BLaER1 (cell line): ENCODE data around the gene G6PC1.
"Not testable (repeated sequence)": the region's sequence is repeated elsewhere in the genome, so short reads cannot be mapped to it uniquely, and the experiment has no call there.

Experiments used
- H3K27ac ChIP-seq: shearing (Covaris generic); formaldehyde crosslinking; 2 replicates; pipeline ENCODE4 v1.8.1; 2022
- H3K27me3 ChIP-seq: shearing (Covaris generic); formaldehyde crosslinking; 2 replicates; pipeline ENCODE4 v1.8.1; 2022
- H3K36me3 ChIP-seq: shearing (Covaris generic); formaldehyde crosslinking; 2 replicates; pipeline ENCODE4 v1.8.1; 2022
- H3K4me1 ChIP-seq: shearing (Covaris generic); formaldehyde crosslinking; 2 replicates; pipeline ENCODE4 v1.8.1; 2022
- H3K4me2 ChIP-seq: shearing (Covaris generic); formaldehyde crosslinking; 2 replicates; pipeline ENCODE4 v1.8.1; 2022
- H3K4me3 ChIP-seq: shearing (Covaris generic); formaldehyde crosslinking; 2 replicates; pipeline ENCODE4 v1.8.1; 2022
- H3K9ac ChIP-seq: shearing (Covaris generic); formaldehyde crosslinking; 2 replicates; pipeline ENCODE4 v1.8.1; 2022
- H3K9me3 ChIP-seq: shearing (Covaris generic); formaldehyde crosslinking; 2 replicates; pipeline ENCODE4 v1.8.1; 2022
- H4K20me1 ChIP-seq: shearing (Covaris generic); formaldehyde crosslinking; 2 replicates; pipeline ENCODE4 v1.8.1; 2022
- Cebpa-rat ChIP-seq: shearing (Covaris generic); IDR thresholded peaks from 2 replicates; pipeline ENCODE4 v1.8.1; 2022

Gene G6PC1

DNA sequence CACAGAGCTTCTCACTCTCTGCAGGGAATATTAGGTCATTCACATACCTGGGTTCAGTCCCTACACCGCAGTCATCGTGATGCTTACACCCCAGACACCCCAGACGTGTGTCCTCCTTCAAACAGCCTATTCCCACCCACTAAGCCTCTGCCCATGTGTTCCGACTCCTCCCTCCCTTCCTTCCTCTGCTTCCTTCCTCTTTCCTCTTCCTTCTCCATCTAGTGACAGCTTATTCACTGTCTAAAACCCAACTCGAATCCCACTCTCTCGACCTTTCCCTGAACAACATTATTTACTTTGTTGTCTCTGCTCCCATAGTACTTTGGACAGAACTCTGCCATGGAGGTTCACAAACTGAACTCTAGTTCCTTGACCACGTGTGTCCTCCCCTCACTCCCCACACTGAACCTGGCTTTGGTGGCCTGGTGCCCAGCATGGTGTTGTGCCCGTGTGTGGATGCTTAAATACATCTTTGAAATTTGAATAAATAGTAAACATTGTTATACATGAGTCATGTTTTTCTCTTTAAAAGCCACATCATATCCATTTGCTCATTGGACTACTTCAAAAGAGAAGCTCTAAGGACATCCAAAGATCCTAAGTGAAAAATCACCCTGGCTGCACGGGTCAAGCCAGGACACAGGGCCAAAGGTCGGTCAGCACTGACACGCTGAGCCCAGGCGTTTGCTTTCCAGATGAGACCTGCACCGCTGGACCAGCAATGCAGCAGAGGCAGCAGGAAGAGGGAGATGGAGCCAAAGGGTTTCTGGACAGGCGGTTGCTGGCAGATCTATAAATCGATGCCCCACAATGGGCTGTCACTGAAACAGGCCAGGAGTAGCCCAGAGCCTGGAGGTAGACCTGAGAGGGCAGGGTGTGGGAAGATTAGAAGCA is 14.1 kb upstream of the G6PC1 start:
- Histone ChIP-seq H3K36me3 (no peaks in the 10 kb centered on the region), H3K4me3 (no peak overlapping the region), H3K27me3 (no peaks in the 10 kb centered on the region), H3K9me3 (no peaks in the 10 kb centered on the region), H3K27ac (no peak overlapping the region), H3K4me2 (peak overlapping the region; percentile 71), H4K20me1 (no peaks in the 10 kb centered on the region), H3K9ac (no peak overlapping the region), H3K4me1 (peaks cover 15% of the 10 kb centered on the region)
- TF ChIP-seq Cebpa-rat, result no peak

GRCh38 chr17:42889809-42890208 is 10.8 kb upstream of the G6PC1 start:
- H3K4me2 ChIP-seq, result no peak overlapping the region
- H3K9me3 ChIP-seq, result no peaks in the 10 kb centered on the region
- no peaks in the 10 kb centered on the region for H4K20me1 ChIP-seq
- no peak overlapping the region for H3K4me3 ChIP-seq
- no peak for TF ChIP-seq Cebpa-rat
- no peak overlapping the region for H3K27ac ChIP-seq
- peaks cover 28% of the 10 kb centered on the region for H3K4me1 ChIP-seq
- no peak overlapping the region for H3K9ac ChIP-seq
- H3K36me3 ChIP-seq, result no peaks in the 10 kb centered on the region
- no peaks in the 10 kb centered on the region for H3K27me3 ChIP-seq

DNA sequence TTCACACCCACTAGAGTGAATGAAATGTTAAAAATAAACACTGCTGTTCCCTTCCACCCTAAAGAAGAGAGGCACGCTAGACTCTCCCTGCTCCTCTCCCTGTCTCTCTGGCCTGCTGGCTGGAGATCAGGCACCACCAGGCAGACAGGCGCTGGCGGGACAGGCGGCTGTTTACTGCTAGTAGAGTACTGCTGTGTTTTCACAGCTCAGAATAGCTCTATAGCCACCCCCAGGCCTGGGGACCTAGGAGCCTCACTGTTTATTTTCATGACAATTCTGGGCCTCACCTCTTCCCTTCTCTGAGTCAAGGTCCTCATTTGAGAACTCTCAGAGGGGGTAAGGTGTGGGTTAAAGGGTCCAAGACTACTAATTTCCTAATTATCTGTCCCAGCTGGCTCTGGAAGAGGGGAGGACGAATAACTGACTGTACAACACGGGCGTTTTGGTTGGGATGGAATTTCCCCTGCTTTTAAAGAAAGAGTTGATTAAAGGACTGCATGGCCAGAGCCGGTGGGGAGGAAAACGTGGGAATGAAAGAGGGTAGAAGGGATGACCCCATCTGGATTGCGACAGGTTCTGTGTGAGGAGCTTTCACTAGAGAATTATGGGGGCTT is 9.0 kb upstream of the G6PC1 start:
- Histone ChIP-seq H4K20me1 (no peaks in the 10 kb centered on the region), H3K9me3 (no peaks in the 10 kb centered on the region), H3K36me3 (no peaks in the 10 kb centered on the region), H3K4me3 (no peak overlapping the region), H3K27ac (no peak overlapping the region), H3K4me2 (no peak overlapping the region), H3K4me1 (peaks cover 17% of the 10 kb centered on the region), H3K27me3 (no peaks in the 10 kb centered on the region), H3K9ac (no peak overlapping the region)
- no peak for TF ChIP-seq Cebpa-rat

DNA sequence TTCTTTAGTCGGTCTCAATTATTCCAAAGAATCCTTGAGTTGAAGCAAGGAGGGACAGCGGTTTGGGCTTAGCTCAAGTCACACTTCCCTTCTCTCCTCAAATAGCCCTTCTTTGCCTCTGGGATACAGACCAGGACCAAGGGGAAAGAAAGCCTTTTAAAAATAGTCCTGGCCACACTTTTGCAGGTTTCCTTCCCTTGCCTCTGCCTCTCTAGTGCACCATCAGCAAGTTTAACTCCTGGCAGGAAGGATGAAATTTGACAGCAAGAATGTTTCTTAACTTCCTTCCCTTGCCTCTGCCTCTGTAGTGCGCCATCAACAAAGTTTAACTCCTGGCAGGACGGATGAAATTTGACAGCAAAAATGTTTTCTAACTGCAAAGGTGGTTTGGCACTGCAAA is 7.2 kb upstream of the G6PC1 start:
- no peaks in the 10 kb centered on the region for H4K20me1 ChIP-seq
- H3K4me1 ChIP-seq, result peaks cover 13% of the 10 kb centered on the region
- no peak overlapping the region for H3K9ac ChIP-seq
- H3K27ac ChIP-seq, result no peak overlapping the region
- H3K4me2 ChIP-seq, result peak overlapping the region; percentile 70
- H3K27me3 ChIP-seq, result no peaks in the 10 kb centered on the region
- H3K36me3 ChIP-seq, result no peaks in the 10 kb centered on the region
- no peak for TF ChIP-seq Cebpa-rat
- H3K4me3 ChIP-seq, result no peak overlapping the region
- no peaks in the 10 kb centered on the region for H3K9me3 ChIP-seq

- Histone ChIP-seq H3K27me3 (no peaks in the 10 kb centered on the region), H3K4me1 (peaks cover 13% of the 10 kb centered on the region), H3K4me2 (no peak overlapping the region), H3K9ac (no peak overlapping the region), H3K36me3 (no peaks in the 10 kb centered on the region), H3K9me3 (no peaks in the 10 kb centered on the region), H3K27ac (no peak overlapping the region), H4K20me1 (no peaks in the 10 kb centered on the region), H3K4me3 (no peak overlapping the region)
- TF ChIP-seq Cebpa-rat, result no peak
Observed at GRCh38 chr17:42894283-42895184, 6.1 kb upstream of the G6PC1 start.

- H3K9me3 ChIP-seq, result no peaks in the 10 kb centered on the region
- H3K9ac ChIP-seq, result no peak overlapping the region
- TF ChIP-seq Cebpa-rat, result no peak
- H3K4me1 ChIP-seq, result peaks cover 13% of the 10 kb centered on the region
- no peak overlapping the region for H3K4me2 ChIP-seq
- no peaks in the 10 kb centered on the region for H3K27me3 ChIP-seq
- H3K4me3 ChIP-seq, result no peak overlapping the region
- H3K36me3 ChIP-seq, result no peaks in the 10 kb centered on the region
- H3K27ac ChIP-seq, result no peak overlapping the region
- H4K20me1 ChIP-seq, result no peaks in the 10 kb centered on the region
Observed at GRCh38 chr17:42895185-42895555, 5.4 kb upstream of the G6PC1 start.

- Histone ChIP-seq H3K27ac (no peak overlapping the region), H3K4me3 (no peak overlapping the region)
Observed at GRCh38 chr17:42898147-42898811, 2.3 kb upstream of the G6PC1 start.

DNA sequence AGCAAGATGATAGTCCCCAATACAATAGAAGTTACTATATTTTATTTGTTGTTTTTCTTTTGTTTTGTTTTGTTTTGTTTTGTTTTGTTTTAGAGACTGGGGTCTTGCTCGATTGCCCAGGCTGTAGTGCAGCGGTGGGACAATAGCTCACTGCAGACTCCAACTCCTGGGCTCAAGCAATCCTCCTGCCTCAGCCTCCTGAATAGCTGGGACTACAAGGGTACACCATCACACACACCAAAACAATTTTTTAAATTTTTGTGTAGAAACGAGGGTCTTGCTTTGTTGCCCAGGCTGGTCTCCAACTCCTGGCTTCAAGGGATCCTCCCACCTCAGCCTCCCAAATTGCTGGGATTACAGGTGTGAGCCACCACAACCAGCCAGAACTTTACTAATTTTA is 618 bp upstream of the G6PC1 start:
- H3K9ac ChIP-seq, result not testable (repeated sequence)

More at GRCh38 chr17:42898147-42898811, 2.3 kb upstream of the G6PC1 start:
- Histone ChIP-seq H3K9me3 (no peaks in the 10 kb centered on the region), H3K27me3 (no peaks in the 10 kb centered on the region), H3K4me1 (peaks cover 7% of the 10 kb centered on the region), H3K36me3 (no peaks in the 10 kb centered on the region), H4K20me1 (no peaks in the 10 kb centered on the region), H3K9ac (no peak overlapping the region), H3K4me2 (no peak overlapping the region)
- no peak for TF ChIP-seq Cebpa-rat

GRCh38 chr17:42901535-42902229 is 1.1 kb downstream of the G6PC1 start:
- Histone ChIP-seq H3K9ac (no peak overlapping the region), H3K27me3 (no peaks in the 10 kb centered on the region), H3K27ac (no peak overlapping the region), H3K4me3 (no peak overlapping the region), H3K4me2 (no peak overlapping the region), H3K4me1 (no peaks in the 10 kb centered on the region), H3K9me3 (no peaks in the 10 kb centered on the region), H4K20me1 (no peaks in the 10 kb centered on the region), H3K36me3 (no peaks in the 10 kb centered on the region)
- no peak for TF ChIP-seq Cebpa-rat

More for the DNA sequence above, 618 bp upstream of the G6PC1 start:
- not testable (repeated sequence) for H3K9me3 ChIP-seq, H4K20me1 ChIP-seq, H3K27ac ChIP-seq, H3K4me3 ChIP-seq, H3K4me1 ChIP-seq, H3K4me2 ChIP-seq, H3K27me3 ChIP-seq, H3K36me3 ChIP-seq
